Daoy (cell line): ENCODE measurements around the gene PTPRG. TPM values are rescaled to one million over a fixed set of nuclear protein-coding genes. Genes with fewer than 3 reads are reported as not detected.
"Not testable (repeated sequence)": the region's sequence is repeated elsewhere in the genome, so short reads cannot be mapped to it uniquely, and the experiment has no call there.

Source experiments
- DNase-seq: peaks from one replicate; pipeline ENCODE4 v3.0.0-alpha.2; 2015; ENCODE audit warnings: low read depth
- total RNA-seq: library from RNA; depleted of rRNA; stranded (reverse); fragments of >200 nt; shearing (Covaris generic); gene quantifications from 2 replicates; pipeline ENCODE4 v1.2.3, GENCODE V29; 2014

Gene PTPRG
- total RNA-seq, 1 experiment from 2014 or later = 9.1 TPM

- peak; percentile 17 for DNase-seq
Measured at GRCh38 chr3:61684386-61684785, 123.0 kb downstream of the PTPRG start.

- DNase-seq = peak; percentile 19
Measured at GRCh38 chr3:61685755-61686154, 124.4 kb downstream of the PTPRG start.

DNA sequence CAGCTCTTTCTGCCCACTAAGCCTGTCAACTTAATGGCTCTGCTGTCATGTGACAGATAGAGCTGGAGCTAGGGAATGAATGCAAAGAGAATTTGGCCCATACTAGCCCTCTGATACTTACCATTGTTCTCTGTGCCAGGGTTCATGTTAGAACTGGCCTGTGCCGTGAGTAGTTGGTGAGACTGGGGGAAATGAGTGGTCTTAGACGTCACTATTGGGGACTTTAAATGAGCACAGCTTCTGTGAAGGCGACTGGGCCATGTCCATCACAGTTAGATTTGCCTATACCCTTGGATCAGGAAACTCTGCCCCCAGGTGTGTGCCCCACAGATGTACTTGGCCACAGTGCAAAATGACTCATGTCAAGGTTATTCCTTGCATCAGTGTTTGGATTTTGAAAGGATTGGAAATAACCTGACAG lies 124.9 kb downstream of the PTPRG start:
- DNase-seq = no peak

DNA sequence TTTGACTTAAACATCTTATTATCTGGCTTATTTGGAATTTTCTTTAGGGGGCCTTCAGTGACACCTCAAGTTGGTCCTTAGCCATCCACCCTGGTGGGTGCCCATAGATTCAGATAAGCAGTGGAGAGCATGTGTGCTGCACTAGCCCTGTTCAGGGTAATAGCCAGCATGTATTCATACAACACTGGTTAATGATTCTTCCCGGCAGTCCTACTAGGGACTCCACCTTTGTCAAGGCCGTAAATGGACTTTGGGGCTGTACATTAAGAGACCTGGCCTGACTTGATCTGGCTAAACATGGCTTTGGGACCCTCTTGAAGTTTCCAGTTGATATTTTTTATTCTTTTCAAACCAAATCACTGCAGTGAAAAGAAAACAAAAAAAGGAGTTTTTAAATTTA lies 125.8 kb downstream of the PTPRG start:
- DNase-seq = no peak

GRCh38 chr3:61687663-61688306 lies 126.4 kb downstream of the PTPRG start:
- no peak for DNase-seq

GRCh38 chr3:61688307-61688984 lies 127.1 kb downstream of the PTPRG start:
- no peak for DNase-seq

- DNase-seq = no peak
Measured at GRCh38 chr3:61690016-61690415, 128.6 kb downstream of the PTPRG start.

GRCh38 chr3:61691466-61691865 lies 130.1 kb downstream of the PTPRG start:
- no peak for DNase-seq

GRCh38 chr3:61697301-61697700 lies 135.9 kb downstream of the PTPRG start:
- DNase-seq = no peak

GRCh38 chr3:61698278-61699072 lies 137.1 kb downstream of the PTPRG start:
- not testable (repeated sequence) for DNase-seq

GRCh38 chr3:61699622-61700021 lies 138.3 kb downstream of the PTPRG start:
- no peak for DNase-seq

DNA sequence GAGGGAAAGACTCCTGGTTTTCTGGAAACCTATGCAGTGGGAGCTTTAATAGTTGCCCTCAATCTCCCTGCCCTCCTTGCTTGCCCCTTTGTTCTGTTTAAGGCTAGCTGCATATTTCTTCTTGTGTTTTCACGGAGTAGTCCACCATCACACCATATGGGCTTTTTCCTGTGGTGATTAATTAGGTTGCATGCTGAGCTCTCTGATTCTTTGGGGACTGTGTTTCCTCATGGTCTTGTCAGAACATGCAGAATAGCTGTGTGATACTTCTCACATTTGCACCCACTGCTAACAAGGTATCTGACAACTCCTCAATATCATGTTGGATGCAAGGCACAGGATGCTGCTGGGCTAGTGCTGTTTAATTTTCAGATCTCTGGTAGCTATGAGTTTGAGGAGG lies 139.6 kb downstream of the PTPRG start:
- DNase-seq = no peak

DNA sequence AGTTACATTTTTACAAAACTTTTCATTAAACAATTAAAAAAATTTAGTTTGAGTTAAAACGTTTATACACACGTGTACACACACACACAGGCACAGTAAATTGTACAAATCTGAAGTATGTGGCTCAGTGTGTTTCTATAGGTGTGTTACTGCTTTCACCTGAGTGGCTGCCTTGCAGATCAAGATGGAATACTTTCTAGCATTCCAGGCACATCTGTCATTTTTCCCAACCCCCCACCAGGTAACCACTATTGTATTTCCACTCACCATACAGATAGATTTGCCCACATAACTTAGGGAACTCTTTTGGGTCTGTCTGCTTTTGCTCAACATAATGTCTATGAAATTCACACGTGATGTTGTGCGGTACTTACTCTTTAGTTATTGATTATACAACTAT lies 141.1 kb downstream of the PTPRG start:
- no peak for DNase-seq

- DNase-seq = no peak
Measured at GRCh38 chr3:61704807-61705206, 143.4 kb downstream of the PTPRG start.

- DNase-seq = no peak
Measured at GRCh38 chr3:61707492-61707891, 146.1 kb downstream of the PTPRG start.

DNA sequence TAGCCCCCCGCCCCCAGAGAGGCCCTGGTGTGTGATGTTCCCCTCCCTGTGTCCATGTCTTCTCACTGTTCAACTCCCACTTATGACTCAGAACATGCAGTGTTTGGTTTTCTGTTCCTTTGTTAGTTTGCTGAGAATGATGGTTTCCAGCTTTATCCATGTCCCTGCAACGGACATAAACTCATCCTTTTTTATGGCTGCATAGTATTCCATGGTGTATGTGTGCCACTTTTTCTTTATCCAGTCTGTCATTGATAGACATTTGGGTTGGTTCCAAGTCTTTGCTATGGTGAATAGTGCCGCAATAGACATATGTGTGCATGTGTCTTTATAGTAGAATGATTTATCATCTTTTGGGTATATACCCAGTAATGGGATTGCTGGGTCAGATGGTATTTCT lies 149.5 kb downstream of the PTPRG start:
- not testable (repeated sequence) for DNase-seq

GRCh38 chr3:61714225-61714624 lies 152.9 kb downstream of the PTPRG start:
- DNase-seq = no peak

- DNase-seq = no peak
Measured at GRCh38 chr3:61715886-61716527, 154.6 kb downstream of the PTPRG start.

DNA sequence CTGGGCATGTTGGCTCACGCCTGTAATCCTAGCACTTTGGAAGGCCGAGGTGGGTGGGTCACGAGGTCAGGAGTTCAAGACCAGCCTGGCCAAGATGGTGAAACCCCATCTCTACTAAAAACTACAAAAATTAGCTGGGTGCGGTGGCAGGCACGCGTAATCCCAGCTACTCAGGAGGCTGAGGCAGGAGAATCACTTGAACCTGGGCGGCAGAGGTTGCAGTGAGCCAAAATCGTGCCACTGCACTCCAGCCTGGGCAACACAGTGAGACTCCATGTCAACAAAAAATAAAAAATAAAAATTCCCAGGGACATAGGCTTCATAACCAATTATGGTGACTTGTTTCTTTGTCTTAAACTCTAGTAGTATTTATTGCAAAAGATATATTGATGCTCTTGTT lies 155.3 kb downstream of the PTPRG start:
- DNase-seq = not testable (repeated sequence)

DNA sequence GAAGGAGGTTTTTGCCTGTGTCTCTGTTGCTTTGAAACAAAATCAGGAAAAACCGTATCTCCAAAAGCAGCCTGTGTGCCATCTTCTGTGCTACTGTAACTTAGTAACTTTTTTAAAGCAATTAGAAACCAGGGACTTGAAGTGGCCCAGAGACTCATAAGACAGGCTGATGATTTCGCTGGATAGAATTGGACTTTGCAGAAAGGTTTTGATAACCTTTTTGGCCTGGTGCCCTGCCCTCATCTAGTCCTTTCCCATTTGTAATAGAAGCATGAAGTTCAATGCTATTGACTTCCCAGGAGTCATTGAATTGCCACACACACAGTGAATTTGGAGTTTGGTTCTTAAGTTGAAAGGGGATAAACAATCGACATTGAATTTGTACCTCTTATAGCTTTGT lies 157.2 kb downstream of the PTPRG start:
- DNase-seq = no peak

GRCh38 chr3:61719278-61719977 lies 158.1 kb downstream of the PTPRG start:
- DNase-seq = no peak

DNA sequence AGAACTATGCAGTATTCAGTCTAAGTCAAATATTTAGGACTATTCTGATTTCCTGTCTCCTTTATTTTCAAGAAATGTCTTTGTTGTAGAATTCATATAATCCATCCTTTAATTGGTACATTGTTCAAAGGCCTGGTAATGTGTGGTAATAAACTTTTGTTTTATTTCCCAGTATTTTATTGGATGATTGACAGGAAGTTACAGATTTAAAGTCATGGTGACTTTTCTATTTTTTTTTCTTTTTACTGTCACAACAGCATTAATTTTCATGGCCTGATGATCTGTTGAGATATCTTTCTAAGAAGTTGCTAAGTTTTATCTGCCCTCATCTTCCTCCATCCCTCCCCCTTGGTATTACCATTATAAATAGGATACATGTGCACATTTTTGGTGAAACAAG lies 161.7 kb downstream of the PTPRG start:
- no peak for DNase-seq
